Suppressor macrophage treated with lipopolysaccharide for 4 hours (primary cell): ENCODE results near the gene TRA2B.

Source experiments
- DNase-seq: peaks from one replicate; pipeline ENCODE4 v3.0.0-alpha.2; 2020

The TRA2B gene

DNA sequence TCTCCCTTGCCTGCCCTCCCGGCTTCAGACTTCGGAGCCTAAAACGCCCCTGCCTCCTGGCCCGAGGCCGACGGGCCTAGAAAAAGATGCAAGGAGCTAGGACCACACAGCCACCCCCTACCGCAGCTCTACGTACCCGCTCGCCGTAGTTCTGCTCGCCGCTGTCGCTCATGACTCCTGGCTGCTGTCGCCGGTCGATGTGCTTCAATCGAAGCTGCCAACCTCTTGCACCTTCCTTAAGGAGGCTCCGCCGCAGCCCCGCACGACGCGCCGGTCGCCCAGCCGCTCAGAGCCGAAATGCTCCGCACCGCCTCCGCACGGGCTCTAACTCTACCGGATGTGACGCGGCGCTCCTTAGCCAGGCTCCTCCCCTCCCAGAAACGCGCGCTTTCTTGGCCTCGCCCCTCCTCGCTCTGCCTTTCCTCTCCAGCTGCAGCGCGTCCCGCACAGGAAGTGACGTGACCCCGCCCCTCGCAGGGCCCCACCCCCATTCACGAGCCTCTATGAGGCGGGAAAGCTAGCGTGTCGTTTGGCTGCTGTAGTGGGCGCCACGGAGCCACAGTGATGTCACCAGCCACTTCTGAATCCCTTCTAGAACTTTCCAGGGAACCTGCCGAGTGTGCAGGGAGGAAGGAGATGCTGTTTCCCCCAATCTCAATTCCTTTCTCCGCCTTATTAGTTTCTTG, at the start of gene TRA2B:
Gene TRA2B (minus strand): TSS at position 326 of the 686 bp plus-strand sequence. CDS start 154 bp downstream, at position 172.
- DNase-seq = peak; percentile 99

- no peak for DNase-seq
These were observed 48.5 kb upstream of the TRA2B start for GRCh38 chr3:185986198-185986777.

GRCh38 chr3:185984203-185984602, 46.4 kb upstream of the TRA2B start:
- DNase-seq = no peak

- peak; percentile 79 for DNase-seq
These were observed 45.8 kb upstream of the TRA2B start for GRCh38 chr3:185983495-185984141.

DNA sequence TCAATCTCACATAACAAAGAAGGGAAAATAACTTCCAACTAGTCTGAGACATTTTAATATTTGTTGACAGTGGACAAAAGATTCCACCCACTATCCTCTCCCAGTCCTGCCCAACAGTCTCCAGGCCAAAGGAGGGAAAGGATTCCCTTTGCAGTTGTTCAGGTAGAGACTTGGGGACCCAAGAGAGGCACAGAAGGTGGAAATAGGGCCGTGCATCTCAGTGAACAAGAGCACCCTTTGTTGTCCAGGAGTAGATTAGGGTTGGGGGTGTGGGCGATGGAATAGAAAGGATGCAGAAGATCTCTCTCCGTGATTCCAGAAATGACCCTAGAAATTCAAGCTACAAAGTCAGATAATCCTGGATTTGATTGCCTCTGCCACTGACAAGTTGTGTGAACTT, 44.8 kb upstream of the TRA2B start:
- no peak for DNase-seq

- DNase-seq = no peak
These were observed 43.8 kb upstream of the TRA2B start for GRCh38 chr3:185981621-185982020.

DNA sequence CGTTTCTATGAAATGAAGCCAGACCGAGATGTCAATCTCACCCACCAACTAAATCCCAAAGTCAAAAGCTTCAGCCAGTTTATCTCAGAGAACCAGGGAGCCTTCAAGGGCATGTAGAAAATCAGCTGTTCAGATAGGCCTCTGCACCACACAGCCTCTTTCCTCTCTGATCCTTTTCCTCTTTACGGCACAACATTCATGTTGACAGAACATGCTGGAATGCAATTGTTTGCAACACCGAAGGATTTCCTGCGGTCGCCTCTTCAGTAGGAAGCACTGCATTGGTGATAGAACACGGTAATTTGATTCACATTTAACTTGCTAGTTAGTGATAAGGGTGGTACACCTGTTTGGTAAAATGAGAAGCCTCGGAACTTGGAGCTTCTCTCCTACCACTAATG, 41.9 kb upstream of the TRA2B start:
- no peak for DNase-seq

- DNase-seq = no peak
These were observed 40.7 kb upstream of the TRA2B start for GRCh38 chr3:185978516-185978915.

DNA sequence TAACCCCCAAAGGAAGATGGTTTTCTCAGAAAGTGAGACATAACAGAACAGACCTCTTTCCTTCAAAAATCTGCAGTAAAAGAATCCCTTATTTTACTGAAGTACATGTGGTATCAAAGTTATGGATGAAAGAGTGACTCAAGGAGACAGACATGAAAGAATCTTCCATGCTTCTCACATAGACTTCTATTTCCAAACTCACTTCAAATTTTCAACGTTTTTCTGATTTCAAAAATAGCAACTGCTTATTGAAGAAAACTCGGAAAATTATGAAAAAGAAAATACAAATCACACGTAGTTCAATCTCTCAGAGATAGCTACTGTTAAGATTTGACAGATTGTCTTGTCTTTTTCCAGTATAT, 39.8 kb upstream of the TRA2B start:
- DNase-seq = no peak

- peak; percentile 86 for DNase-seq
These were observed 39.3 kb upstream of the TRA2B start for GRCh38 chr3:185976977-185977678.

- DNase-seq = no peak
These were observed 38.3 kb upstream of the TRA2B start for GRCh38 chr3:185976100-185976499.

GRCh38 chr3:185971579-185971978, 33.8 kb upstream of the TRA2B start:
- no peak for DNase-seq

DNA sequence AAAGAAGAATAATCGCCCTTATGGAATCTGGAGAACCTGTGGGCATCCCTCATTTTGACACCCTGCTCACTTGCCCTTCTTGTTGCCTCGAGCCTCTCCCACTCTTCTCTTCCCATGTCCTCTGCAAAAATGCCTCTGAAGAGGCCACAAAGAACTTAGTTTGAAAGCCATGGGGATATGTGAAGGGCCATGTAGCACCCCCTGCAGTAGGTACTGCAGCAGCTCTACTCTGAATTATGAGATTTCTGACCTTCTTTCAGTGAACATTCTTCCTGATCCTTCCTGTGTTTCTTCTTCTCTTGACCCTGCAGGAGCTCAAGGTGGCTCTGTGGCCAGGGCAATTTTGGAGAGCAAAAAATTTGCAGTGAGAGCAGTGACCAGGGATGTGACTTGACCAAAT, 30.4 kb upstream of the TRA2B start:
- no peak for DNase-seq

GRCh38 chr3:185966655-185967054, 28.8 kb upstream of the TRA2B start:
- no peak for DNase-seq

DNA sequence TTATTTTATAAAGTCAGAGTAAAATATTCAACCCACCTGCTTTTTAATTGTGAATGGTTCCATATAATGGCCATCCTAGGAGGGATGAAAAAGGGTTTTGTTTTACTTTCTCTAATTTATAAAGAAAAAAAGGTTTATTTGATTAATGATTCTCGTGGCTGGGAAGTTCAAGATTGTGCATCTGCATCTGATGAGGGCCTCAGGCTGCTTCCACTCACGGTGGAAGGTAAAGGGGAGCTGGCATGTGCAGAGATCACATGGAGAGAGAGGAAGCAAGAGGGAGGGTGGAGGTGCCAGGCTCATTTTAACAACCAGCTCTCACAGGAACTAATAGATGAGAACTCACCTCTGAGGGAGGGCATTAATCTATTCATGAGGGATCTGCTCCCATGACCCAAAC, 27.7 kb upstream of the TRA2B start:
- DNase-seq = no peak

DNA sequence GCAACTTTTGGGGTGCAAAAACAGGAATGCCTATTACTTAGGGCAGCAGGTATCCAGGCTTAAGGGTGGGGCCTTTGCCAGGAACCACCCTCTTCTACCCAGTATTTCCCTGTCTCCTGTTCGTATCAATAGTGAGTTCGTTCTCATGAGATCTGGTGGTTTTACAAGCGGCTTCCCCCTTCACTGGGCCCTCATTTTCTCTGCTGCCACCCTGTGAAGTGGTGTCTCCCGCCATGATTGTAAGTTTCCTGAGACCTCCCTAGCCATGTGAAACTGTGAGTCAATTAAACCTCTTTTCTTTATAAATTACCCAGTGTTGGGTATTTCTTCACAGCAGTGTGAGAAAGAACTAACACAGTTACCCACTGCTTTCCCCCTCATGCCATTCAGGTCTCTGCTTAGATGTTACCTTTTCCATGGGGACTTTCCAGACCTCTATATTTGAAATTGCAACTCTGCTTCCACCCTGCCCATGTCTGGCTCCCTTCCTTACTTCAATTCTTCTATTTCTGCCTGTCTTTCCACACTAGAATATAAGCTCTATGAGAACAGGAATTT, 23.9 kb upstream of the TRA2B start:
- no peak for DNase-seq

GRCh38 chr3:185960522-185961288, 22.9 kb upstream of the TRA2B start:
- peak; percentile 26 for DNase-seq

DNA sequence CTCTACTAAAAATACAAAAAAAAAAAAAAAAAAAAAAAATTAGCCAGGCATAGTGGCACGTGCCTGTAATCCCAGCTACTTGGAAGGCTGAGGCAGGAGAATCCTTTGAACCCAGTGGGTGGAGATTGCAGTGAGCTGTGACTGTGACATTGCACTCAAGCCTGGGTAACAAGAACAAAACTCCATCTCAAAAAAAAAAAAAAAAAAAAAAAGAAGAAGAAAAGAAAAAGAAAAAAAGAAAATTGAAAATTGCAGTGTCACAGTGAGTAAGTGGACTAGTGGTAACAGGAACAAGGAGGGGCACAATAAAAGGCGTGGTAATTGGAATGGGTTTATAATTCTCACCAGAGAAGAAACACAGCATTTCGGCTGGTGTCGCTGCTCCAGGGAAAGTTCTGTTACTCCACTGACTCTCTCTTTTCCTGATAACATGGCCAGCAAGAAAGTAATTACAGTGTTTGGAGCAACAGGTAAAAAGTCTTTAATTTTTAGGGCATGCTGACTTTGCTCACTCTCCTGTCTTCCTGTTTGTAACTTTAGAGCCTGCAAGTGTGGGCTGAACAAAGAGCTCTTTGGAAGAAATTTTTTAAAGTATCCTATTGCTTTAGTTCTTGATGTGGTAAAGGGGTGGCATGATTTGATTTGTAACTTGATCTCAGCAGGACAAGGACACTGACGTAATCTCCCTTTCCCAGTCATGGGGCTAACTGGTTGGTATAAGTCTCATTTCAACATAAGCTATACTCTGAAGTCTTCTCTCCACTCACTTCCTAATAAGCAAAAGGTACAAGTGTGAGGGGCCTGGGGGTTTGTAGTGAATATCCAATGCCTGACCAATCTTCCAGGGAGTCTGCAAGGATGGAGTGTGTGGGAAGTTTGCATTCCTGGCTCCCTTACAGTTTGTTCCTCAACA, 22.1 kb upstream of the TRA2B start:
- DNase-seq = peak; percentile 86

- no peak for DNase-seq
These were observed 20.8 kb upstream of the TRA2B start for GRCh38 chr3:185958626-185959025.

DNA sequence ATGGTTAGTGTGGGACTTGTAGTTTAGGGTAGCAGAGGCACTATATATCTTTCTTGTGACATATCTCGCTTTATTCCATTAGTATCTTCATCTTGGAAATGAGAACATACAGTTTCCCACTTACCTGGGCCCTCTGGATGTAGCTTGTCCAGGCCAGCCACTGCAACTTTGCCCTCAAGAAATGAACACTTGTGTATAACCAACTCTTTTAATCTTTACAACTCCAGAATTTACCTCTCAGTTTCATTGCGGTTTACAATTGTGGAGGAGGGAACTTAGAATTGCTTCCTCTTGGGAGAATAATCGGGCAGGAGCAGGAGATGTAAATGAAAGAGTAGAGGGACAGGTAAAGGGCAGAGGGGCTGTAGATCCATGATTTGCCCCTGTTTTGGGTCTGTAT, 18.4 kb upstream of the TRA2B start:
- no peak for DNase-seq

DNA sequence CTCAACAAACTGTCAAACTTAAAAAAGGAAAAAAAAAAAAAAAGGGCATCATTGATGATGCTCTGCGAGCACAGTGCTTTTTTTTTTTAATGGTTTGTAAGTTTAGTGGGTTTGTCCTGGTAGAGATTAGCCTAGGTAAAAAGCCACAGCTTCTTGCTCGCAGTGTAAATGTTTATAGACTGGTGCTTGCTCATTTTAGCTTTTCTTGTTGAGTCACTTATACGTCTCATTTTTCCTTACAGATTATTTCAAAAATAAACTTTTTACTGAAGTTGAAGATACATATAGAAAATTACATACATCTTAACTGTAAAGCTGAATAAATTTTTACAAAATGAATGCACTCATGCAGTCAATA, 16.5 kb upstream of the TRA2B start:
- DNase-seq = no peak

- no peak for DNase-seq
These were observed 12.9 kb upstream of the TRA2B start for GRCh38 chr3:185950728-185951127.
